ENCODE data around the gene MYADM. TPM values are rescaled to one million over a fixed set of nuclear protein-coding genes. Genes with fewer than 3 reads are reported as not detected.

The MYADM gene
- polyA plus RNA-seq, 1 donor from 2014 or later, result 2.5 TPM

- no peak overlapping the region for H2AFZ ChIP-seq (ENCODE audit: low read depth, low read length)
- no peaks in the 10 kb centered on the region for H3K9me3 ChIP-seq (ENCODE audit: low read length)
- H3K79me2 ChIP-seq (replicated peaks; ENCODE audit: insufficient read depth, low read length), result no peaks in the 10 kb centered on the region
- TF ChIP-seq POLR2AphosphoS5 (IDR thresholded peaks at IDR 0.05) (no peak), EZH2 (IDR thresholded peaks at IDR 0.05; ENCODE audit: borderline replicate concordance, insufficient read depth, low read length, poor library complexity, severe bottlenecking) (no peak), SMC3 (conservative IDR thresholded peaks at IDR 0.05; ENCODE audit: poor library complexity) (no peak), MXI1 (conservative IDR thresholded peaks at IDR 0.05; ENCODE audit: poor library complexity, severe bottlenecking) (no peak), EP300 (conservative IDR thresholded peaks at IDR 0.05; ENCODE audit: poor library complexity, severe bottlenecking) (no peak), TAF1 (IDR thresholded peaks at IDR 0.05; ENCODE audit: low read depth) (no peak), REST (IDR thresholded peaks at IDR 0.05; ENCODE audit: borderline replicate concordance) (no peak), RAD21 (conservative IDR thresholded peaks at IDR 0.05) (no peak)
- TF ChIP-seq, protein P1, sequence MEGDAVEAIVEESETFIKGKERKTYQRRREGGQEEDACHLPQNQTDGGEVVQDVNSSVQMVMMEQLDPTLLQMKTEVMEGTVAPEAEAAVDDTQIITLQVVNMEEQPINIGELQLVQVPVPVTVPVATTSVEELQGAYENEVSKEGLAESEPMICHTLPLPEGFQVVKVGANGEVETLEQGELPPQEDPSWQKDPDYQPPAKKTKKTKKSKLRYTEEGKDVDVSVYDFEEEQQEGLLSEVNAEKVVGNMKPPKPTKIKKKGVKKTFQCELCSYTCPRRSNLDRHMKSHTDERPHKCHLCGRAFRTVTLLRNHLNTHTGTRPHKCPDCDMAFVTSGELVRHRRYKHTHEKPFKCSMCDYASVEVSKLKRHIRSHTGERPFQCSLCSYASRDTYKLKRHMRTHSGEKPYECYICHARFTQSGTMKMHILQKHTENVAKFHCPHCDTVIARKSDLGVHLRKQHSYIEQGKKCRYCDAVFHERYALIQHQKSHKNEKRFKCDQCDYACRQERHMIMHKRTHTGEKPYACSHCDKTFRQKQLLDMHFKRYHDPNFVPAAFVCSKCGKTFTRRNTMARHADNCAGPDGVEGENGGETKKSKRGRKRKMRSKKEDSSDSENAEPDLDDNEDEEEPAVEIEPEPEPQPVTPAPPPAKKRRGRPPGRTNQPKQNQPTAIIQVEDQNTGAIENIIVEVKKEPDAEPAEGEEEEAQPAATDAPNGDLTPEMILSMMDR (IDR thresholded peaks at IDR 0.05; ENCODE audit: poor library complexity, severe bottlenecking), result no peak
- no peaks in the 10 kb centered on the region for H3F3A ChIP-seq (ENCODE audit: insufficient read depth, low read length, poor library complexity, severe bottlenecking)
- no peak overlapping the region for H3K4me2 ChIP-seq (ENCODE audit: low read length)
- H3K9me2 ChIP-seq (ENCODE audit: insufficient read depth, low read length), result no peaks in the 10 kb centered on the region
- H3K27ac ChIP-seq (ENCODE audit: low read length), result no peak overlapping the region
- no peaks in the 10 kb centered on the region for H3K36me3 ChIP-seq (ENCODE audit: insufficient read depth, low read length)
- H3K4me3 ChIP-seq (ENCODE audit: low read length), result no peak overlapping the region
- no peaks in the 10 kb centered on the region for H4K20me1 ChIP-seq (ENCODE audit: insufficient read depth)
- H3K27me3 ChIP-seq (ENCODE audit: insufficient read depth, low read depth, low read length), result no peaks in the 10 kb centered on the region
- H3K9ac ChIP-seq (ENCODE audit: low read length), result no peak overlapping the region
These were observed 18.4 kb upstream of the MYADM start for GRCh38 chr19:53849237-53849676.

GRCh38 chr19:53853707-53854106 lies 14.0 kb upstream of the MYADM start:
- H3K4me3 ChIP-seq (ENCODE audit: low read length), result no peak overlapping the region
- H3K79me2 ChIP-seq (replicated peaks; ENCODE audit: insufficient read depth, low read length), result no peaks in the 10 kb centered on the region
- no peak overlapping the region for H3K27ac ChIP-seq (ENCODE audit: low read length)
- TF ChIP-seq RAD21 (conservative IDR thresholded peaks at IDR 0.05) (no peak), MXI1 (conservative IDR thresholded peaks at IDR 0.05; ENCODE audit: poor library complexity, severe bottlenecking) (no peak), TAF1 (IDR thresholded peaks at IDR 0.05; ENCODE audit: low read depth) (no peak), SMC3 (conservative IDR thresholded peaks at IDR 0.05; ENCODE audit: poor library complexity) (no peak)
- H3K36me3 ChIP-seq (ENCODE audit: insufficient read depth, low read length), result no peaks in the 10 kb centered on the region
- no peaks in the 10 kb centered on the region for H3K9me3 ChIP-seq (ENCODE audit: low read length)
- no peaks in the 10 kb centered on the region for H3K27me3 ChIP-seq (ENCODE audit: insufficient read depth, low read depth, low read length)
- no peak overlapping the region for H2AFZ ChIP-seq (ENCODE audit: low read depth, low read length)
- H3F3A ChIP-seq (ENCODE audit: insufficient read depth, low read length, poor library complexity, severe bottlenecking), result no peaks in the 10 kb centered on the region
- no peak overlapping the region for H3K4me2 ChIP-seq (ENCODE audit: low read length)
- no peaks in the 10 kb centered on the region for H3K9me2 ChIP-seq (ENCODE audit: insufficient read depth, low read length)
- H3K9ac ChIP-seq (ENCODE audit: low read length), result no peak overlapping the region
- H4K20me1 ChIP-seq (ENCODE audit: insufficient read depth), result no peaks in the 10 kb centered on the region

Measured in neural cell (in vitro differentiated cells).